ENCODE data around the gene NME8. TPM values are rescaled to one million over a fixed set of nuclear protein-coding genes. Genes with fewer than 3 reads are reported as not detected.

Gene NME8
- total RNA-seq, 1 experiment from 2014 or later, result not detected

DNA sequence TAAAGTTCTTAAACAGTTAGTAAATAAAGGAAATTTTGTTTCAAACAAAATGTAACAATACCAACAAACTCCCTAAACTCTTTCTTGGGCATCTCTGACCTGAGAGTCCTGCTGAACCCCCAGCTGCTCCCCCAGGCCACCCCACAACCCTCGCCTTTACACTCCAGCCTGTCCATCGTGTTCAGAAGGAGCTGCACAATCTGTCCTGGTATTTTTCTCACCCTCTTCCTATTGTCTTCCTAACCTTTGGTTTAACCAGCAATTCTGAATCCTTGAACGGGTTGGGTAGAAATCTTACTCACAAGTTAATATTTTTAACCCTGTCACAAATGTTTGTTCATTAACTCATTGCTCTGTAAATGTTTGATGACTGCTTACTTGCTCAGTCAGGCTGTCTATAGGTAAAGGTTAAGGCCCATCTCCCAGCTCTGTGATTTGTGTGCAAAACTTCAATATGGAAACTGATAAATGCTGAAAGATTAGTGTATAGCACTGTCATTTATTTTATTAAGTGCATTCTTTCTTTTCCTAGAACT is 51.4 kb downstream of the NME8 start:
- DNase-seq (ENCODE audit: low read depth), result no peak

GRCh38 chr7:37901236-37901827 is 52.9 kb downstream of the NME8 start:
- peak; percentile 60 for DNase-seq (ENCODE audit: low read depth)

GRCh38 chr7:37901890-37902524 is 53.6 kb downstream of the NME8 start:
- DNase-seq (ENCODE audit: low read depth), result peak; percentile 81

- DNase-seq (ENCODE audit: low read depth), result peak; percentile 83
Observed at GRCh38 chr7:37908221-37908788, 59.9 kb downstream of the NME8 start.

DNA sequence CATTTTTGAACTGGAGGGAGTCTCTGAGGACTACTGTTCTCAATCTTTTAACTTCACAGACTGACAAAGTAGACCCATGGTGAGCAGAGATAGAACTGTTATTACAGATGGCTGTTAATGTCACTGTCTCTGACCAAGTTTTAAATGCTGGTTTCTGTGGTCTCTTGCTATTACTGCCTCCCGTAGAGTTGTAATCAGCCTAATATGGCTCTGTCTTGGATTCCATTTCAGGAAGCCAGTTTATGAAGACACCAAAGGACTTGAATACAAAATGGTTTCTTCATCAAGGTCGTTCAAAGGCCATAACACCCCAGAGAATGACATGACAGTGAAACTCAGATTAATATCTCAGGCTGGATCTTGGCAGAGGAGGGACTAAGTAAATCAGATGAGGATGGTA is 64.4 kb downstream of the NME8 start:
- DNase-seq (ENCODE audit: low read depth), result no peak

DNA sequence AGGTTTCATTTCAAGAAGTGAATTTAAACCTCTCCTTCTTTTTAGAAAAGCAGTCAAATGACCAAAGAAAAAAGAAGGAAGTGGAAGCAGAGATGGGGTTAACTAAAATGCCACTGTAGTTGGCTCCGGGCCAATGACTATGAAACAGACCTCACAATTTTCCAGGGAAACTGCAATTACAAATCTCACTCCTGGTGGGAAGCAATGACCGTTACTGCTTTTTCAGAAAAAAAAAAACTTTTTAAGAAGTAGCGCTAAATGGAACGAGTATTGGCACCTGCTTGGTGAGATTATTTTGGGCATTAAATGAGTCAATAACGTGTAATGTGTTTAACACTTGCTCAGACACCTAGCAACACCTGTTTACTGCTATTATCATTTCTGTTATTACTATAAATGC is 67.0 kb downstream of the NME8 start:
- peak; percentile 19 for DNase-seq (ENCODE audit: low read depth)

GRCh38 chr7:37916017-37916672 is 67.7 kb downstream of the NME8 start:
- DNase-seq (ENCODE audit: low read depth), result peak; percentile 31

- peak; percentile 82 for DNase-seq (ENCODE audit: low read depth)
Observed at GRCh38 chr7:37916673-37917660, 68.6 kb downstream of the NME8 start, which contains the start of gene SFRP4. Gene SFRP4 (minus strand): TSS chr7:37916817. CDS start chr7:37916537, 280 bp downstream.

GRCh38 chr7:37918526-37918925 is 70.1 kb downstream of the NME8 start:
- no peak for DNase-seq (ENCODE audit: low read depth)

DNA sequence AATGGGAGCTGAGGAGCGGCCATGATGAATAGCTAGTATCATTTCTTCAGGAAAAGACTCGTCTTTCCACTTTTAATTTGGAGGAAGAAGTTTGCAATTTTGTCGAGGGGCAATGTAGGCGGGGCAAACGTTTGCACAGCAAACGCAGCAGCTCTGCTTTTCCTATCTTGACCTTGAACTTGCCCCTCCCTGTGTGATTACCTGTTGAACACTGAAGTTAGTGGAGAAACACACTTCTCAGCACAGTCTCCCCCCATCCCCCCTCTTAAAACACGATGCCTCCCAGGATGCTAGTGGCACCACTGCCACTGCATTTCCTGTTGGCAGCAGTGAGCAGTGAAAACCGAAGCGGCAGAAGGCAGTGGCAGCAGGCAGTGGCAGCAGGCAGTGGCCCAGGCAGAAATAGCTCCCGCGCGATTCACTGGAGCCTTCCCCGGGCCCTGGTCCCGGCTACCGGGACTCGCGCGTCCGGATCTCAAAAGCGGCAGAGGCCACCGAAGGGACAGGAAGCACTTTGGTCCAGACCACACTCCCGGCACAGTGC is 72.0 kb downstream of the NME8 start, which contains the start of gene EPDR1:
EPDR1 (plus strand) TSS at position 336 of the 544 bp plus-strand sequence. CDS start 300 bp downstream, outside the sequence.
- DNase-seq (ENCODE audit: low read depth), result peak; percentile 86

DNA sequence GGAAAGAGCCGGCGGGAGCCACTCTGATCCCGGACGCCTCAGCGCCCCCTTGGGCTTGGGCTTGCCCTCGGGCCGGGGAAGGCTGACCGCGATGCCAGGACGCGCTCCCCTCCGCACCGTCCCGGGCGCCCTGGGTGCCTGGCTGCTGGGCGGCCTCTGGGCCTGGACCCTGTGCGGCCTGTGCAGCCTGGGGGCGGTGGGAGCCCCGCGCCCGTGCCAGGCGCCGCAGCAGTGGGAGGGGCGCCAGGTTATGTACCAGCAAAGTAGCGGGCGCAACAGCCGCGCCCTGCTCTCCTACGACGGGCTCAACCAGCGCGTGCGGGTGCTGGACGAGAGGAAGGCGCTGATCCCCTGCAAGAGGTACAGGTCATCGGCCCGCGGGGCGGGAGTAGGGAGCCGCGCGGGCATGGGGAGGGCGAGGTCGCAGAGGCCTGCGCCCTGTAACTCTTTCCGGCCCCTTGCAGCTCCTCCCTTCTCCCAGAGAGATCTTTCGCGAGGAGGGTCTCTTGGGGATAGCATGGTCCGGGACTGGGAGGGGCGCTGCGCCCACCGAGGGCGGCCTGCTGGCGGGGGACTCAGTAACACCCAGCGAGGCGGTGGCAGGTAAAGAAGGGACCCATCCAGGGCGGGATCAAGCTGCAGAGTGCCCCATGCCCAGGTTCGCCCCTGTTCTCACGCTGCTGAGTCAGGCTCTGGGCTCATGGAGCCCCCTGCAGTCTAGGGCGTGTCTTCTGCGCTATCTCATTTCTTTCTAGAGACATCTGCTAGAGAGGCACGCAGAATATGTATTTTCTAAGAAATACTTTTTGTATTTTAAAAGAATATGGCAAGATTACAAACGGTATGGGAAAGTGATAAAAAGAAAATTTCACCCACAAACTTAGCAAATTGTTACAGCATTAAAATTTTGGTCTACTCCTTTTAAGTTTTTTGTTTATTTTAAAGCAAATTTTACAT is 72.7 kb downstream of the NME8 start:
- DNase-seq (ENCODE audit: low read depth), result peak; percentile 69

DNA sequence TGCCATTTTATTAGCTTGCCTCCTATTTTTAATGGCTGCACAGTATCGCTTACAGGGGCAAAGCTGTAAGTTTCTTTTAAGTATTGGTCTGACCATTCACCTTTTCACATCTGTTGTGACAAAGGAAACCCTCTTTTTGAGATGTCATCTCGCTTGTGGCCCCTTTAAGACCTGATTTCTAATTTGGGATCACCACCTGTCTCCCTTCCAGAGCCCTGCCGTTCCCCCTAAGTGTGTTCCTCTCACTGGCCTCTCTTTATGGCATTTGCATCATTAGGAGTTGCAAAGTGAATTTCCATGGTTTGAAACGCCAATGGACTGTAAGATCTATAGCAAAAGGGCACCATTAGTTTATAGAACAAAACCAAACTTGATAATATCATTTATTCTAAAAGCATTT is 73.5 kb downstream of the NME8 start:
- no peak for DNase-seq (ENCODE audit: low read depth)

GRCh38 chr7:37923996-37924395 is 75.6 kb downstream of the NME8 start:
- DNase-seq (ENCODE audit: low read depth), result no peak

DNA sequence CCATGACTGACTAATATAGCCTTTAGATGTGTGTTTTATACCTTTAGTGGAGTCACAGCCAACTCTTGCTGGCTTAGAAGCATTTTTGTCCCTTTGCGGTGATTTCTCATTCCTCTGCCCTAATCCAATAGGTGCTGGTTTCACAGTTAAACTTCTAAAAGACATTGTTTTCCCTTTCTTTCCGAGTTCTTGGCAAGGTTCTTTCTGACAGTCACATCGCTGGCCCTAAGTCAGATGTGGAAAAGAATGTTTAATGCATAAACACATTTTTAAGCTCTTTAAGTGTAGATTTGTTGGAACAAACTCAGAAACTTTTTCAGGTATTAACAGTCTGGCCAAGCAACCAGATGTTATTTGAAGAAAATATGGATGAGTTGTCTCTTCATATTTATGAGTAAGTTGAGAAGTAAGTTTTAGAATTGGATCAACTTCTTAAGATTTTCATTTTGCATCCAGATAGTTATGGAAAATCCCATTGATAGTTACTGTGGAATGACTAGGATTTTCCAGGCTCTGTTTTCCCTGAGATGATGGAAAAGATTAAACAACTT is 76.2 kb downstream of the NME8 start:
- peak; percentile 56 for DNase-seq (ENCODE audit: low read depth)

DNA sequence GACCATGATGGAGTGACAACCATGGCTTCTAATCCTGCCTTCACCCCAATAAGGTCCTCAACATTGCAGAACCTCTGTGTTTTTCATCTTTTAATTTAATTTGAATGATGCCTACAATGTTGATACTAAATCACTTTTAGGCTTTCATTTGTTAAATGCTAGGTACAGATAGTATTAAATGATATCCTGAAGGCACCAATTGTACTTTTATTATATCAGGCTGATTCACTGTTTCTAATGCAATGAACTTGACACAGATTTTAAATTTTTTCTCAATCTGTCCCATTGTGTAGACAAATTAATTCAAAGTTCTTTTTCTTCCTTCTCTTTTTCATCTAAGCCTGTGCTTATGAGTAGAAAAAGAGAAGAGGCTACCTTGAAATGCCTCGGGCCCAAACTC is 77.2 kb downstream of the NME8 start:
- no peak for DNase-seq (ENCODE audit: low read depth)

DNA sequence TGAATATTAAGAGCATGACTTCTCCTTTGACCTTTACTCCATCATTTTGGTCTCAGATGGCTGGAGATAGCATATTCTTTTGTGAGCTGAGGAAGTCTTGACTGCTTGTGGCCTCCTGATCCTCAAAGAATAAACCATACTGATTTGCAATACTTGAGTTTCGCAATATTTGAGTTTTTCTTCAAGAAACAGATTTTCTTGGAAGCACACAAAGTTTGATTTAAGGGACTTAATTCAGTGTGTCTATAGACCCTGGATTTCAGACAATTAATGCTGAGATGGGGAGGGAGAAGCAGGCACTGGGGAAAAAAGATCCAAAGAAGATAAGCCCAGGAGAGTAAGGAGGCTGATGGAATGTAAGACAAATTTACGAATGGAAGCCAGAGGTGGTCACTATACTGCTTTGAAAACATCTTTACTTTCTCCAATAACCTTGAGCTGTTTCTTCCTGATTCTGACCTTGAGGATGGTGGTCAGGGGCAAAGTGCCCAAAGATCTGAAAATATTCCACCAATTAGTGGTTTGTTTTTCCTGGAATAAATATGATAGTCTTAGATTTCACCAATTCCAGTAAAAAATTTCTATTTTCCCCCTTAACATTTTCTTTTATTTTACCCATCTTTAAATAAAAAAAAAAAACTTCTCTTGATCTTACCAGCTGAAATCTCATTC is 79.5 kb downstream of the NME8 start:
- no peak for DNase-seq (ENCODE audit: low read depth)

- DNase-seq (ENCODE audit: low read depth), result no peak
Observed at GRCh38 chr7:37928878-37929277, 80.5 kb downstream of the NME8 start.

DNA sequence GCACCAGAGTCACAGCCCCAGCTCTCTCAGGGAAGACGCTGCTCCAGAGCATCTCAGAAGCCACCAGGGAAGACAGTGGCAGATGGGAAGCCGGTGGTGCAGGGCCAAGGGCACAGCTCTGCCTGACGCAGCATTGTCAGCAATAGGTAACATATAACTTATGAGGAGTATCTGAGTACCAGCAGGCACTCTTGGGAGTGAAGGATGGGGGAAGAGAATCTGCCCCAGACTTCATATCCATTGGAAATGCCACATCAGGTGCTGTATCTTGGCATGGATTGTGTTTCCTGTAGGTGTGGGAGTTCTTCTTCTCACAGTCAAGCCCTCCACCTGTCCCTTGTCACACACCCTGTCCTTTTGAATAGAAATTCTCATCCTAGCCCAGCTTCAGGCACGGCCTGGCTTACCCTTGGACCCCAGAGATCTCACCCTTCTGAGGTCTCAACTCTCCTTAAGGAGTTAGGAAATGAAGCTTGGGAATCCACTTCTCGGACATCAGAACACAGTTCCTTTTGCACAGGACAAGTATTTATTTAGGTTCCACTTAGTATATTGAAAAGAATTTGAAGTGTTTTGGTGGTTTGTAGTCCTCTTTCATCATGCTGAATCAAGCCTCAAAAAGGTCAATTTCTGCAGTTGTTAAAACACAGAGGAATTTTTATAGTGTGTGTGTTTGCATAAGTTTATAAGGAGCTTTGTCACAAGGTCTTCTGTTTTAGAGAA is 82.0 kb downstream of the NME8 start:
- DNase-seq (ENCODE audit: low read depth), result peak; percentile 83

Data from M059J (cell line).